ENCODE measurements around the gene WDR18. TPM values are rescaled to one million over a fixed set of nuclear protein-coding genes. Genes with fewer than 3 reads are reported as not detected.

The WDR18 gene
- total and polyA plus RNA-seq, 12 donors = 5.4 to 140 (median 53.8) TPM

- Histone ChIP-seq H3K27me3 (no peaks in the 10 kb centered on the region), H3K4me1 (replicated peaks in 1 of 2) (no peaks in the 10 kb centered on the region), H3K9me3 (replicated peaks in 1 of 3) (no peaks in the 10 kb centered on the region), H3K36me3 (replicated peaks in 1 of 2) (peaks cover 0 to 26% of the 10 kb centered on the region in 2 donors), H3K27ac (no peak overlapping the region), H3K4me3 (no peak overlapping the region)
- no peak for DNase-seq
- no peak for TF ChIP-seq CTCF (IDR thresholded peaks at IDR 0.05)
- TF ChIP-seq POLR2A (IDR thresholded peaks at IDR 0.05) = no peak
- intact Hi-C loops (cut with DNase I) = loop anchor here in 1 of 2 donors (10.0 kb wide), 1 partner anchor 209 kb away; no protein-coding TSS in a partner anchor
- 80 to 86% (median 85%) methylated on average over 9 to 29 of the region's 29 CpGs for WGBS, 4 donors
Measured at GRCh38 chr19:973726-974563, 10.2 kb upstream of the WDR18 start.

GRCh38 chr19:974564-975257 lies 9.4 kb upstream of the WDR18 start:
- Histone ChIP-seq H3K4me1 (replicated peaks in 1 of 2) (no peaks in the 10 kb centered on the region), H3K36me3 (replicated peaks in 1 of 2) (peaks cover 0 to 19% of the 10 kb centered on the region in 2 donors), H3K9me3 (replicated peaks in 1 of 3) (no peaks in the 10 kb centered on the region), H3K4me3 (no peak overlapping the region), H3K27me3 (no peaks in the 10 kb centered on the region), H3K27ac (no peak overlapping the region)
- TF ChIP-seq POLR2A (IDR thresholded peaks at IDR 0.05) (no peak), CTCF (IDR thresholded peaks at IDR 0.05) (no peak)
- DNase-seq = no peak
- WGBS, 4 donors = 57 to 100% (median 82%) methylated on average over 3 to 37 of the region's 37 CpGs
- intact Hi-C loops (cut with DNase I) = loop anchor here in 1 of 2 donors (10.0 kb wide), 1 partner anchor 210 kb away; no protein-coding TSS in a partner anchor

GRCh38 chr19:976476-976875 lies 7.7 kb upstream of the WDR18 start:
- TF ChIP-seq CTCF (IDR thresholded peaks at IDR 0.05) (no peak), POLR2A (IDR thresholded peaks at IDR 0.05) (no peak)
- no peak for DNase-seq
- intact Hi-C loops (cut with DNase I) = loop anchor here in 1 of 2 donors (10.0 kb wide), 1 partner anchor 212 kb away; no protein-coding TSS in a partner anchor
- WGBS, 4 donors = 69 to 100% (median 84%) methylated on average over 3 to 10 of the region's 10 CpGs
- H3K27me3 ChIP-seq = no peaks in the 10 kb centered on the region
- no peak overlapping the region for H3K4me3 ChIP-seq
- H3K36me3 ChIP-seq (replicated peaks in 1 of 2) = peaks cover 0 to 5% of the 10 kb centered on the region in 2 donors
- no peaks in the 10 kb centered on the region for H3K4me1 ChIP-seq (replicated peaks in 1 of 2)
- no peaks in the 10 kb centered on the region for H3K9me3 ChIP-seq (replicated peaks in 1 of 3)
- H3K27ac ChIP-seq = no peak overlapping the region

DNA sequence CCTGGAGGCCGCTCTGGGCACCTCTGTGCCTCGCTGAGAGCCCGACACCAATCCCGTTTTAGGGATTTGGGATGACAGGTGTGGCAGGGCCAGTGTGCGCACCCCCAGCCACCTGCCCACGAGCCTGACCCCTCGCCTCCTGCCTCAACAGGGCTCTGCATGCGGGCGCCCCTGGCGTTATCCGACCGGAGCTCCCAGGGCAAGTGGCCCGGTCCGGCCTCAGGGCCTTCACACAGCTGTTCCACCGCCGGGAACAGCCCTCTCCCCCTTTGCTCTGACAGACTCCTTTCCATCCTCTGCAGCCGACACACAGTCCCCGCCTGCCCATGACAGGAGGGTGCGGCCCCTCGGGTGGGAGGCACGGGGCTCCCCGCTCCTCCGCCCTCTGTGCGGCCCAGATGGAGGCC lies 7.1 kb upstream of the WDR18 start:
- no peaks in the 10 kb centered on the region for H3K4me1 ChIP-seq (replicated peaks in 1 of 2)
- intact Hi-C loops (cut with DNase I) = loop anchor here in 1 of 2 donors (10.0 kb wide), 1 partner anchor 212 kb away; no protein-coding TSS in a partner anchor
- no peaks in the 10 kb centered on the region for H3K27me3 ChIP-seq
- no peaks in the 10 kb centered on the region for H3K9me3 ChIP-seq (replicated peaks in 1 of 3)
- no peak for TF ChIP-seq POLR2A (IDR thresholded peaks at IDR 0.05)
- no peak for TF ChIP-seq CTCF (IDR thresholded peaks at IDR 0.05)
- 73 to 92% (median 87%) methylated on average over 2 to 24 of the region's 24 CpGs for WGBS, 4 donors
- H3K36me3 ChIP-seq (replicated peaks in 1 of 2) = no peaks in the 10 kb centered on the region
- DNase-seq = no peak
- no peak overlapping the region for H3K4me3 ChIP-seq
- no peak overlapping the region for H3K27ac ChIP-seq
